Pulmonary artery endothelial cell (primary cell): Measurements from ENCODE around the gene CLP1. TPM values are rescaled to one million over a fixed set of nuclear protein-coding genes. Genes with fewer than 3 reads are reported as not detected.

Experiments used
- total RNA-seq: library from RNA; depleted of rRNA; stranded (reverse); fragments of >200 nt; gene quantifications from 2 replicates; pipeline ENCODE4 v1.2.3, GENCODE V29; 2014

The CLP1 gene
- total RNA-seq, 1 donor from 2014 or later = 22.9 TPM

Other genes starting within 250 kb of the CLP1 start
- 48.0 and 74.0 TPM in 2 replicates for gene SLC43A3, start 230.6 kb upstream of the CLP1 start, total RNA-seq
- gene RTN4RL2, start 197.2 kb upstream of the CLP1 start, total RNA-seq = 0.07 TPM in 2 replicates
- 14.1 and 15.6 TPM in 2 replicates for gene SLC43A1, start 142.1 kb upstream of the CLP1 start, total RNA-seq
- 52.2 and 74.4 TPM in 2 replicates for gene TIMM10, start 127.0 kb upstream of the CLP1 start, total RNA-seq
- gene SMTNL1, start 120.2 kb upstream of the CLP1 start, total RNA-seq = not detected in 2 replicates
- 34.5 and 47.3 TPM in 2 replicates for gene UBE2L6, start 90.1 kb upstream of the CLP1 start, total RNA-seq
- 0.11 TPM in 1 of 2 replicates, not detected in the other for gene SERPING1, start 60.1 kb upstream of the CLP1 start, total RNA-seq
- 0.14 and 0.20 TPM in 2 replicates for gene YPEL4, start 7.8 kb upstream of the CLP1 start, total RNA-seq
- 39.4 and 43.8 TPM in 2 replicates for gene ZDHHC5, start 10.4 kb downstream of the CLP1 start, total RNA-seq
- 16.7 and 18.5 TPM in 2 replicates for gene MED19, start 54.5 kb downstream of the CLP1 start, total RNA-seq
- gene TMX2, start 54.8 kb downstream of the CLP1 start, total RNA-seq = 53.2 and 85.0 TPM in 2 replicates
- 60.6 and 86.0 TPM in 2 replicates for gene SELENOH, start 83.7 kb downstream of the CLP1 start, total RNA-seq
- not detected in 2 replicates for gene BTBD18, start 94.1 kb downstream of the CLP1 start, total RNA-seq
- 174 and 247 TPM in 2 replicates for gene CTNND1, start 104.0 kb downstream of the CLP1 start, total RNA-seq